WI38 (cell line): Measurements from ENCODE around the gene FAM83F.

Experiments used
- H3K4me3 ChIP-seq: 2 replicates; pipeline ENCODE4 v1.5.1; 2011; ENCODE audit warnings: low read depth, mild to moderate bottlenecking, control low read depth, low read length
- TF ChIP-seq, protein P1 (sequence below): IDR thresholded peaks from 2 replicates; pipeline ENCODE4 v1.5.1; 2012; ENCODE audit warnings: low read depth, mild to moderate bottlenecking, control low read depth, low read length

The FAM83F gene

GRCh38 chr22:40027191-40028097, 32.7 kb downstream of the FAM83F start:
- TF ChIP-seq, protein P1, sequence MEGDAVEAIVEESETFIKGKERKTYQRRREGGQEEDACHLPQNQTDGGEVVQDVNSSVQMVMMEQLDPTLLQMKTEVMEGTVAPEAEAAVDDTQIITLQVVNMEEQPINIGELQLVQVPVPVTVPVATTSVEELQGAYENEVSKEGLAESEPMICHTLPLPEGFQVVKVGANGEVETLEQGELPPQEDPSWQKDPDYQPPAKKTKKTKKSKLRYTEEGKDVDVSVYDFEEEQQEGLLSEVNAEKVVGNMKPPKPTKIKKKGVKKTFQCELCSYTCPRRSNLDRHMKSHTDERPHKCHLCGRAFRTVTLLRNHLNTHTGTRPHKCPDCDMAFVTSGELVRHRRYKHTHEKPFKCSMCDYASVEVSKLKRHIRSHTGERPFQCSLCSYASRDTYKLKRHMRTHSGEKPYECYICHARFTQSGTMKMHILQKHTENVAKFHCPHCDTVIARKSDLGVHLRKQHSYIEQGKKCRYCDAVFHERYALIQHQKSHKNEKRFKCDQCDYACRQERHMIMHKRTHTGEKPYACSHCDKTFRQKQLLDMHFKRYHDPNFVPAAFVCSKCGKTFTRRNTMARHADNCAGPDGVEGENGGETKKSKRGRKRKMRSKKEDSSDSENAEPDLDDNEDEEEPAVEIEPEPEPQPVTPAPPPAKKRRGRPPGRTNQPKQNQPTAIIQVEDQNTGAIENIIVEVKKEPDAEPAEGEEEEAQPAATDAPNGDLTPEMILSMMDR, result no peak
- H3K4me3 ChIP-seq, result no peak overlapping the region

GRCh38 chr22:40028098-40028425, 33.3 kb downstream of the FAM83F start:
- no peak overlapping the region for H3K4me3 ChIP-seq

DNA sequence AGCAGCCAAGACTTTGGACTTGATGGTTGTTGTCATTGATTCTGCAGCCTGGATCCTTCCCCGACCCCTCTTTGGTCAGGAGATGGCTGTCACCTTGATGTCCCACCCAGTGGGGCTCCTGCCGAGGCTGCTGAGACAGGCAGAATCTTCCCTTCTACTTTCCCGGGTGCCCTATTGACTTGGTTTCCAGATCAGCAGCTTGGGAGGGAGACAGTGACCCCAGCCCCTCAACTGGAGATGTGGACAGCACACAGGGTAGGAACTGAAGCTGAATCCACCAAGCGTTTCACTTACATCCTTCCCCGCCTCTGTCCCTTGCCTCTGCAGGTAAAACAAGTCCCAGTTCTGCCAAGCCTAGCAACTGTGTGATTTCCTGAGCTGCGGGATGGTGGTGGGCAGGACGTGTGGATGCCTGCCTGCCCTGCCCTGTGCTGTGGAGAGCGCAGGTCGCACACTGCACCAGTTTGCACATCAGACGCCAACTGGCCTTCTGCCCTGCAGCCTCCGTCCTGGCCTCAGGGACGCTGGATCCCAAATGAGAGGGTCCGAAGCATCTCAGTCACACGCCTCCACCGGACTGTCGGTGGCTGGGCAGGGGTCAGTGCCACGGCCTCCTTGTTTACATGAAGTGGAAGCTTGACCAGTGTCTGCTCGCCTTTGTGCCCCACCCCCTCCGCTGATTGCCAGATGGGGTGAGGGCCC, 34.6 kb downstream of the FAM83F start:
- no peak overlapping the region for H3K4me3 ChIP-seq
- TF ChIP-seq, protein P1, result no peak

More at GRCh38 chr22:40028098-40028425, 33.3 kb downstream of the FAM83F start:
- TF ChIP-seq, protein P1, result no peak

DNA sequence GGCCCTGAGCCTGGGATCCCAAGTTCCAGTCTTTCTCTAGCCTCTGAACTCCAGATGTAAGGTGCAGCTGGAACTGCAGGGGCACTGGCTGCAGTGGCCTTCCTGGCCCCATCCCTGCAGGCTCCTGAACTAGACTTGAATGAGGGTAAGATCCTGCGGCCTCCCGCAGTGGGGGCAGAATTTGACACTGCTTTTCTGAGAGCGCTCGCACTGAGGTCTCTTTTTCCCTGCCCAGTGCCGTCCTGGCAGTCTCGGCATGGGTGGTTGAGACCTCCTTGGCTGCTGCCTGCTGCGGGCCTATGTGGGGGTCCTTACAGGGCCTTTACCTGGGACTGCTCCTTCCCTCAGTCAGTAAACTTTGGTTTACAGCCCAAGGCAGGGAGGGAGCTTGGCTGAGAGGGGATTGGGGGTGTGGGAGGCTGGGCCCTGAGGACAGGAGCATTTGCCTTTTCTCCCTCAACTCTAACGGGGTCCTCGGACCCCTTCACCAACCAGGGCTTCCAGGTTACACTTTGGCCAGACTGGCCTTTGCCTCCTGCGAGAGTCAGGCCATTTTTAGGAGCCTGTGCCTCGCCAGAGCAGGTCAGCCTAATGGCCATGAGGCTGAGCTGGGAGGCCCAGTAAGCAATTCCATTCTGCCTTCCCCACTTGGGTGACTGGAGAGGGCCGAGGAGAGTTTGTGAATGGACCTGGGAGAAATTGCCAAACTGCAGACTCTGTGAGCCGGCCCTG, 35.4 kb downstream of the FAM83F start:
- TF ChIP-seq, protein P1, result no peak
- no peak overlapping the region for H3K4me3 ChIP-seq

DNA sequence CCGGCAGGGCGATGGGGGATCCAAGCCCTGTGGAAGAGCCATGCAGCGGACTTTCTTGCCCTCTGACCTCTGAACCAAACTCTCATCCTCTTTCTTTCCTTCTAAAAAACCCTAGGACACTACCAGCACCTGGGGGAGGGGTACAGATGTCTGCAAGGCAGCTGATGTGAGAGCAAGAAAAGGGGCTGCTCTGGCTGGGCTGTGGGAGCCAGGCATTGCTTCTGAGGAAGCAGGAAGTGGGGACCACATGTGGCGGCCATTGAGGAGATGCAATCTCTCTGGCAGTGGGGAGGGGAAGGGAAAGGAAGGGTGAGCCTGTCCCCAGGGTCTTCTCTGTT, 36.0 kb downstream of the FAM83F start:
- no peak overlapping the region for H3K4me3 ChIP-seq
- TF ChIP-seq, protein P1, result no peak

DNA sequence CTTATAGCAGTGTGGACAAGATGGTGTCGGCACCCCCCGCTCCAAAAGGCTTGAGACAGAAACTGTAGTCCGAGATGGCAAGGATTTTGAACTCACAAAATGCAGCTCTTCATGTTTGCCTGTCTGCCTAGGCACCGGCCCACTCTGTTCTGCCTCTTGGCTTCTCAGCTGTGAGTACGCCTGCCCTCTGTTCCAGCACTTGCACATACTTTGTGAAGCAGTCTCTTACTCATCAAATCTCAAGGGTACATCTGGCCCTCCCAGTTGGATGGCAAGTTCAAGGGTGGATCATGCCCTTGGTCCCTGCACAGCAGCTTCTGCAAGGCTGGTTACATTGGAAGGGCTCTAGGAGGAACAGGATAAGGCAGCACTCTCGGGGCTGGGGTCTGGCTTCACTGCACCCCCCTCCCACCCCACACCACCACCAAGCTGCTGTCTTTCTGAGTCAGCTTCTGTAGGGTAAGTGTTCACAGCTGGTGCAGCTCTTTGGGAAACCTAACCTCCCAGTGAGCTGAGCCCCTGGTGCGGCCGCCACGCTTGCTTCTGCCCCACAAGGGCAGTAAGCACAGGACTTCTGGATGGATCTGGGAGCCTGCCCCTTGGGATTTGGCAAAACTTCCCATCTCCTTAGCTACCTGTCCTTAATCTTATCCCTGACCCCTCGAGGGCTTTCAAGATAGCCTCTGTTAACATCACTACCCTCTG, 37.2 kb downstream of the FAM83F start:
- TF ChIP-seq, protein P1, result no peak
- H3K4me3 ChIP-seq, result no peak overlapping the region
